Myocyte (in vitro differentiated cells): Measurements from ENCODE around the gene USP31. TPM values are rescaled to one million over a fixed set of nuclear protein-coding genes. Genes with fewer than 3 reads are reported as not detected.

Source experiments
- DNase-seq: peaks from one replicate; pipeline ENCODE4 v3.0.0-alpha.2; 2012; ENCODE audit warnings: low read depth
- total RNA-seq: library from RNA; depleted of rRNA; stranded (reverse); fragments of >200 nt; gene quantifications from 2 replicates; pipeline ENCODE4 v1.2.3, GENCODE V29; 2014

The USP31 gene
- total RNA-seq, 1 donor from 2014 or later: 4.9 TPM

DNA sequence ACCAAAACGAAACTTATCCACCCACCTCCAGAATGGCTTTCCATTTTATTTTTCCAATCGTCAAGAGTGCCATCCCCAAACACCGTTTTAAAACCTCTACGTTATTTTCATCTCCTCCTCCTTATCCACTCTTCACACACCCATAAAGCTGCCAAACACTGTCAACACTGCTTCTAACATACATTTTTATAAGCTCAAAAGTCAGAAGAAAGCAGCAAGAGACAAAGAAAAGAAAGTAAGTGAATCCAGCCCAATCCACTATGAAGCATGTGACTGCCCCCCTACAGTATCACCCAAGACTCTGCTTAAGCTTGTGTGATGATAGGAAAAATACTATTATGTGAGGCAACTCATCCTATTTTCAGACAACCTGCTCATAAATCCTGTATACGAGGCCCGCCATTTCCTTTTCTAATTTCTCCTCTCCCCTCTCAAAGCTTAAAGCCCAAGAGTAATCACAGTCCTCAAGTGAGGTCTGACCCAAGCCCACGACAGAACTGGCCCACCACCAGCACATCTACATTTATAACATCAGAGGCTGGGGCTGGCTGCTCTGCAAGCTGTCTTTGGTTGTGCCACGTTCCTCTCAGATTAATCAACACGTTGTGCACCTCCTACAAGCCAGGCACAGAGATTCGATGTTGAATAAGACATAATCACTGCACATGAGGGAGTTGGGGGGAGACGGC lies 16.3 kb downstream of the USP31 start:
- peak; percentile 50 for DNase-seq

DNA sequence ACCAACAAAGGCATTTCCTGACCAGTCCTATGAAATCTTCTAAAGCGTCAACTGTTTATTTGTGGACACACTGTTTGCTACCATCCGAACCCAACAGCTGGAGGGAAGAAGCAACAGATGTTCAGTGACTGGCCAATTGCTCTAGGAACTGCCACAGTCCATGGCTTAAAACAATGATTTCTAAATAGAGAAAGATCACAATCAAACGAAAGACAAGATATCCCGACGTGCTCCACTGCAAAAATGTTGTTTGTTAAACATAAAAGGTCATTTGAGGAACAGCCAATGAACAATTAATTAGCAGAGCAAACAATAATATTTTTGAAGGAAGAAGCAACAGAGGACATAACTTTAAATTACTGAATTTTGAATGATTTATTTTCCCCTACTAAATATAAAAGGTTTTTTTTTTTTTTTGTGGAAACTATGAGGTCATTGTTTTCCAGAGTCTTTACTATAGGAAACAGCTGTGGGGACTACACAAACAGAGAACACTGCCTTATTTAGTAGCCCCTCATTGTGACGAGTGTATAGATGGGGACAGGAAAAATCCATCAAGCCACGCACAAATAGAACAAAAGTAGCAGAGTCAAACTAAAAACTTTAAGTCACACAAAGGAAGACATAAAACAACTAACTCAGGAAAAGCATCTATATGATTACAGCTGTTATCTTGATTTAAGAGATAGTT lies 17.2 kb downstream of the USP31 start:
- peak; percentile 54 for DNase-seq

GRCh38 chr16:23131436-23131835 lies 17.8 kb downstream of the USP31 start:
- no peak for DNase-seq

GRCh38 chr16:23131036-23131435 lies 18.2 kb downstream of the USP31 start:
- DNase-seq: no peak

DNA sequence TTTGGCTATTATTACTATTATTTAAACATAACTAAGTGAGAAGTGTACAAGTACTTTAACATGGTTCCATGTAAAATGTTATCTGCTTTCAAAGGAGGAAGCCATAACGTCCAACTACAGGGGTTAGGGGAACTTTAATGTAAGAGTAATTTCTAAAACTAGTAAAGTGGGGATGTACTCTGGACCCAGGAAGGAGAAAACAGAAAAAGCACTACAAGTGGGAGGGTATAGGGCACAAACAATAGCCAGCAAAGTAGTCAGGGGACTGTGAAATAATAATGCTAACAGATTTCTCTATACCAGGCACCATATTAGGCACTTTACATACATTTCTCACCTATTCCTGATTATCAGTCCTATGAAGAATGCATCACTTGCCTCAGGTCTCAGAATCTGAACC lies 19.6 kb downstream of the USP31 start:
- no peak for DNase-seq

DNA sequence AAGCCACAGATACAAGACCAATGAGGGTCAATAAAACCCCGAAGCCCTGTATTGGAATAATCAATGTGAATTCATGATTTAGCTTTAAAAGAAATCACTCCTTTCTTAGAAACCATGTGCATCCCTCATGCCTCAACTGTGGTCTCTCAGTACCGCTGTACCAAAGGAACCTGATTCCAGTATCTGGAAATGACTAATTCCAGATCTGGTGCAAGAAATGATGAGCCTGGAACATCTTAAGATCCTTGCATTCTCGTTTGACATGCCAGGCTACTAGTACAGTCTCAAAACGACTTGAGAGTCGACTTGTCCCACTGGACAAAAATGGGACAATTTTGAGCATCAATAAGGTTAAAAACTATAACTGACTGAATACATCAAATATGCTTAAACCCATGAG lies 21.2 kb downstream of the USP31 start:
- no peak for DNase-seq

- no peak for DNase-seq
These were observed 24.0 kb downstream of the USP31 start for GRCh38 chr16:23125277-23125676.

- peak; percentile 80 for DNase-seq
These were observed 24.9 kb downstream of the USP31 start for GRCh38 chr16:23124315-23124714.

DNA sequence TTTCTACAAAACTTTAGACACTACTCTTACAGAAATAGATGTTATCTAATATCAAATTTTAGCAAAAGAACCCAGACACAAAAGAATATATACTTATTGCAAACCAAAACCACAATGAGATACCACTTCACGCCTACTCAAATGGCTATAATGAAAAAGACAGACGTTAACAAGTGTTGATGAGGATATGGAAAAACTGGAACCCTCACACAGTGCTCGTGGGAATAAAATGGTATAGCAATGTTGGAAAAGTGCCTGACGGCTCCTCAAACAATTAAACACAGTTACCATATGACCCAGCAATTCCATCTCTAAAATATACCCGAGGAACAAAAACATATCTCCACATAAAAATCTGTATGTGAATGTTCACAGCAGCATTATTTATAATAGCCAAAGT lies 27.1 kb downstream of the USP31 start:
- no peak for DNase-seq

DNA sequence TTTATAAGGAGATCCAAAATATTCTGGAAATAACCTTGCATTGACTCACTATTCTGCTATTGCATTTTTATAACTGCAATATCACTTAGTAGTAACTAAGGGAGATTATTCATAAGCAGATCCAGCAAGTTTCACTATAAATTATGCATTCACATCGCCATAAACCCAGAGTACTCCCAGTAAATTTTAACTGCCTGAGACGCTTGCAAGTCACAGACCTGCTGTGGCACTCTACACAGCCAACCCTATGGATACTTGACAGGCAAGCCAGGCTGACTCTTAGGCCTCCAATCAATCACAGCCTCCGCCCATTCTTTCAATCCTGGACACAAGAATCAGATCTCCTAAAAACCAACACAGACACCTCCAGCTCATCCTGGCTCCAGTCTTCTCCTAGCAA lies 28.2 kb downstream of the USP31 start:
- DNase-seq: no peak

DNA sequence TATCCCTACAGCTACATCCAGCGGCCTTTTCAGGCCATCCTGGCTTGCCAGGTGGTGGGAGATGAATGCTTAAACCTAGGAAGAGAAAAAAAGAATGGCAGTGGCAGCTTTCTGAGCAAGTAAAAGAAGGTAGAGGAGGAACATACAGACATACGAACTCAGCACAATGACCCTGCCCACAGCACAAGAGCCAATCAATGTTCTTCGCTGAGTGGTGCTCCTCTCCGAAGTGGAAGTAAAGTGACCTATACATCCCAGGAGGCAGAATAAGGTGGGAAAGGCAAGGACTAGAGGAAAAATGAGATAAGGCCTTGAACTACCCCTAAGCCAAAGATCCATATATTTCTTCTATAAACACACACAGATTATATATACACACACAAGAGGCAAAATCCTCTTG lies 28.7 kb downstream of the USP31 start:
- DNase-seq: no peak

GRCh38 chr16:23119570-23119969 lies 29.7 kb downstream of the USP31 start:
- peak; percentile 26 for DNase-seq

DNA sequence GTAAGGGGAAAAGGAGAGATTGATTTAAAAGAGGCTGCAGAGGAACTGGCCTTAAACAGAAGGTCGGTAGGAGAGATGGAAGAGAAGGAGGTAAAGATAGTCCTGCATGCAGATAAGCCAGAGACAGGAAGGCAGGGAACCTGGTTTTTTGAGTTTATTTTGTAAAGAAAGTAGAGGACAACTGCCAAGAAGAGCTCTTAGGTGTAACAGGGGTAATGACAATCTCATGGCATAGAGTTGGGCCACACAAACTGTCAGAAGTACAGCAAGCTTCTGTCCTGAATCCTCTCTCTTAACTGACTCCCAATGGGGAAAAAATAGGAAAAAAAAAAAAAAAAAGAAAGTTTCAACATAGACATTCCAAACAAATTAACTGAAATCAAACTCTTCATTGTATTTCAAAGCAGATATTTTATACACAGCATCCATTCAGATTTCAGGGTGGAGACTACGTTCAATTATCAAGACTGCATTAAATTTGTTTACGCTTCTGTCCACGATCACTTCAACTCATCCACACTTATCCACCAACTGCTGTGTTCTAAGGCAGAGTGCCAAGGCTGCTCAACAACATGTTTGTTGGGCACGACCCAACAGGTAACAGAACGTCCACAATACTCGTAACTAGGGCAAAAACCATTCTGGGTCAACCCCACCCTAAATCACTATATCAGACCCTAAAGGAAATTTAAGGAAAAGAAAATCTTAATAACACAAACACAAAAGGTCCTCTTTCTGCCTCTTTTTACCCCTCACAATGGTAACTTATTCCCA lies 34.9 kb downstream of the USP31 start:
- DNase-seq: no peak

- DNase-seq: no peak
These were observed 36.1 kb downstream of the USP31 start for GRCh38 chr16:23113185-23113584.

DNA sequence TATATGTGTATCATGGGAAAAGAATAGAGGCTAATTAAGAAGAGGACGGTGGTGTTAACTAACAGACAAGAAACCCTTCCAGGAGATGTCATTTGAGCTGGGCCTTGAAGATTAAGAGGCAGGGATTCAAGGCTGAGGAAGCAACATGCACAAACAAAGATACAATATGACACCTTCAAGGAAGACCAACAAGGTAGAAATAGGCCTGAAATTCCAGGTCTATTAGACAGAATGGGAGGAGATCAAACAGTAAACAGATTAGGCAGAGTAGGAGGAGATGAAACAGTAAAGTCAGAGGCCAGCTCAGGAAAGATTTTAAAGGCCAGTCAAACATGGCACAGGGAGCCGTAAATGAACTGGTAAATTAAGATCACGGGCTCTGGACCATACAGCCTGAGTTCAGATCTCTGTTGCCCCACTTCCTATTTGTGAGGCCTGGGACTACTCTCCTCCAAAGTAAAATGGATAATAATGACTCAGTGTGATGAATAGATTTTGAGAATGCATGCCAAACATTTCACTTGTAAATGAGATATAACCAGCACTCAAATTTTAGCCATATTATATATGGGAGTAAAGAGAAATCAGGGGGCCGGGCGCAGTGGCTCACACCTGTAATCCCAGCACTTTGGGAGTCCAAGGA lies 38.9 kb downstream of the USP31 start:
- no peak for DNase-seq

DNA sequence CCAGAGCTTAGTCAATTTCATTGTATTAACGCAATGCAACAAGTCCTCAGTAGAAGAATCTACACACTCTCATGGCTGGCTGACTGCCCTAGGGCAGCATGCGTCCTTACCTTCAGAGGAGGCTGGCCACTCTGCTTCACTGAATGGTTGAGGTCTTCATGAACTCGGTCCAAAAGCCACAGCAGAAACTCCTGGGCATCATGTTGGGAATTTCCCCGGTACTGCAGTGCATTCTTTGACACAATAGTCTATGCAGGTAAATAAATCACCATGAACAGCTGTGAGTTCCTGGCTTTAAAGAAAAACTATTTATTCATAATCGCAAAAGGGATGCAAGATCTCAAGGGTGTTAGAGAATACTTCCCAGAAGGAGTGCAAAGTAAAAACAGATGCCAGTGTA lies 41.3 kb downstream of the USP31 start:
- DNase-seq: no peak

GRCh38 chr16:23107117-23107516 lies 42.1 kb downstream of the USP31 start:
- DNase-seq: no peak

DNA sequence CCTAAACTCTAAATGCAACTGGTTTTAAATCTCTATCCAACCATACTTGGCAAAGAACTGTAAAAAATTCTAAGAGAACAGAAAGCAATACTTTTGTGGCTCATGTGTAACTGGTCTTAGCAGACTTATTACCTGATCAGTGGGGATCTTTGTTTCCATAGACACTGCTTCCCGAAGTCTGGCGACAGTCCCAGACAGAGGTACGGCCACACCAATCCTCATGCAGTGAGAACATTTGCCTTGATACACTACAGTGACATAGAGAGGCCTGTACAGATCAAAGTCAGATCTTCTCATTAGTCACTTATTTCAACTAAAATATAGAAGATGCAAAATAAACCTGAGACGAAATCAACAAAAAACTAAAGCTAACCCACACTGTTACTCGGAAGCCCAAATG lies 43.9 kb downstream of the USP31 start:
- no peak for DNase-seq

DNA sequence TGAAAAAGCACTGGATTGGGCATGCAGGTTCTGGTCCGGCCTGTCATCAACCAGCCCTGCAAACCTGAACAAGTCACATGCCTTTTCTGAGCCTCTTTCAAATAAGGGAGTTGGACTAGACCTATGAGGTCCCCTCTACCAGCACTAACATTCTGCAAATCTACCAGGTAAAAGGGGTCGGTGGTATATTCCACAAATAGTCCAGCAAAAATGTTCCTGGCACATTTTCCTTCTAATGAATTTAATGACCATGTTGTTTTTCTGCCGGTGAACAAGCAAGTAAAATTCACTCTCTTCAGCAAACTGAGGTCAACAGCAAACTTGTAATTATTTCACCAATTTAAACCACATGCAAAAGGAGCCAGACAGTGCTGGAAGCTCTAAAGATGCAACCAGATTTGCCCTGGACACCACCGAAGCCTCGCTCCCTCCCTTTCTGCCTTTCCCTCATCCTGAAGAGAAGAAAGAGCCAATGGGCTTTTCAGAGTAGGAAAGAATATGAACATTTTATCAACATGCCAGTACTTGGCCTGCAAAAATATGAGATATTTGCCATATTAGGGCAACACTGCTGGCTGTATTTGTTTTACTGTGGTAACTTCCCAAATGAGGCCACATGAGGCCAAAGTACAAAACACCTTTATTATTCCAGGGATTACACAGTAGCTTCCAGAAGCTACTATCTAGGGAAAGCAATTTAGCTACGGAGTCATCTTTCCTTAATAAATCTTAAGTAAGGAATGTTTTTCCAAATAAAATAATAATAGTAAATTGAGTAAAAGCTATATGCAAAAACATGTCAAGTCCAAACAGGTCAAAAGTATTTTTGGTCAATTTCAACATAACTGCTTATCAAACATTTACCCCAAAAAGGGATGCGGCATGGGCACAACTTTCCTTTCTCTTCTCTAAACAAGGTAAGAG lies 45.0 kb downstream of the USP31 start:
- DNase-seq: no peak

DNA sequence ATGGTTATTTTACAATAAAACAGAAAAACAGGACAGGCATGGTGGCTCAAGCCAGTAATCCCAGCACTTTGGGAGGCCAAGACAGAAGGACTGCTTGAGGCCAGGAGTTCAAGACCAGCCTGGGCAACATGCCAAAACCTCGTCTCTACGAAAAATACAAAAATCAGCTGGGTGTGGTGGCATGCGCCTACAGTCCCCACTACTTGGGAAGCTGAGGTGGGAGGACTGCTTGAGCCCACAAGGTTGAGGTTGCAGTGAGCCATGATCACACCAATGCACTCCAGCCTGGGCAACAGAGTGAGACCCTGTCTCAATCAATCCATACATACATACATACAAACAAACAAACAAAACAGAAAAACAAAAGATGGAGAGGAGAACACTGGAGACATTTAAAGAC lies 45.6 kb downstream of the USP31 start:
- no peak for DNase-seq
